ENCODE results near the gene CFAP70. TPM values are rescaled to one million over a fixed set of nuclear protein-coding genes. Genes with fewer than 3 reads are reported as not detected.
A peak's percentile ranks its signal among the peaks of the same experiment; 100 is the strongest.

Gene CFAP70
- total RNA-seq, 1 donor from 2014 or later = 0.43 TPM

DNA sequence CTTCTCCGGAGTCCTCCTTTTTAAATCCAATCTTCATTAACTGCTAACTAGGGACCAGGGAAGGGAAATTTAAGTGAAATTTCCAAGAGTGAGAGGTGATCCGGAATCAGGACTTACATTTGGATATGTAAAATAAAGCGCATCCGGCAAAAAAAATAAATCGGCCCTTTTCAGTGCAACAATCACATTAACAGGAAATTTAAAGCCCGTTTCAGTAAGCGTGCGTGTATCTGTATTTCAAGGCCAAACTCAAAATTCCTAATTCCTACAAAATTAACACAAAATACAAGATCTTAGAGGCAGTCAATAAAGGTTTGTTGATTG, 112.4 kb downstream of the CFAP70 start:
- Mint-ChIP-seq H3K4me1 (ENCODE audit: low read depth) (peaks cover 62% of the 10 kb centered on the region), H3K36me3 (ENCODE audit: low read depth) (peaks cover 88% of the 10 kb centered on the region), H3K9me3 (no peaks in the 10 kb centered on the region), H3K4me3 (ENCODE audit: low read depth) (peak overlapping the region; percentile 99), H3K27ac (peak overlapping the region; percentile 95), H3K27me3 (ENCODE audit: low read depth) (no peaks in the 10 kb centered on the region)
- intact Hi-C loops (cut with micrococcal nuclease) = loop anchor here (2.0 to 5.0 kb wide), 2 partner anchors 149 to 496 kb away; partner anchors contain the start of genes P4HA1 and SEC24C
- no peak for DNase-seq (ENCODE audit: low spot score)

DNA sequence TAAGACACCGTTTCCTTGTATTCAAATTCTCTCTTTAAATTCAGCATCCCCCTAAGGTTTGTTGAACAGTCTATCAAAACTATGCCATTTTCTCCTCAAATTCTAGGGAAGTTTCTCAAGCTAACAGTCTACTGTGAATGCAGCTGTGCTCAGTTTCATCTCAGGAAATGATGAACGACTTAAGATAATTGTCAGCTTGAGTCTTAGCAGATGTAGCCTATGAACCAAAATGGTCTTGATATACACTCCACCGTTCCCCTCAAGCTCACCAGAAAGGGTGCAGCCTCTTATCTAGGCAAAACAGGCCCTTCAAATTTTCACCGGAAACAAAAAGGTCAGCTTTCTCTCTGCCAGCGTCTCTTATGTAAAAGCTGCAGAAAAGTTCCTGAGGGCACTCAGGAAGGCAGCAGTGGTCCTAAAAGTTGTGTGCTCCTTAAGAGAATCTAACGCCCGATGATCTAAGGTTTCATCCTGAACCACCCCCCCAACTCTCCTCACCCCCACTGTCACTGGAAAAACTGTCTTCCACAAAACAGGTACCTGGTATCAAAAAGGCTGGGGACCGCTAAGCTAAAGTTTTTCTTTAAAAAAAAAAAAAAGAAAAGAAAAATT, 113.7 kb downstream of the CFAP70 start:
- Mint-ChIP-seq H3K4me1 (ENCODE audit: low read depth) (peaks cover 53% of the 10 kb centered on the region), H3K36me3 (ENCODE audit: low read depth) (peaks cover 86% of the 10 kb centered on the region), H3K27me3 (ENCODE audit: low read depth) (no peaks in the 10 kb centered on the region), H3K4me3 (ENCODE audit: low read depth) (peak overlapping the region; percentile 73), H3K27ac (peak overlapping the region; percentile 22), H3K9me3 (no peaks in the 10 kb centered on the region)
- no peak for DNase-seq (ENCODE audit: low spot score)
- intact Hi-C loops (cut with micrococcal nuclease) = loop anchor here (5.0 kb wide), 1 partner anchor 497 kb away; the partner anchor contains the start of gene SEC24C

DNA sequence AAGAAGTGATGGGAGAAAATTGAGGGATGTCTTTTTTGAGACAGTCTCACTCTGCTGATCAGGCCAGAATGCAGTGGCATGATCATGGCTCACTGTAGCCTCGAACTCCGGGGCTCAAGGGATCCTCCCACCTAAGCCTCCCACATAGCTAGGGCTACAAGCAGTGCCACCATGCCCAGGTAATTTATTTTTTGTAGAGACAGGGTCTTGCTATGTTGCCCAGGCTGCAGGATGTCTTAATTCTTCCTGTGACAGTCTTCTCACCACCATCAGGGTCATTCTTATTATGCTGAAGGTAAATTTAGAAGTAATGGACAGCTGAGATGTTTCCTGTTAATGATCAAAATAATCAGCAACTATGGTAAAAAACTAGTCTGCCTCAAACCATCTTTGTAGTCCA, 118.8 kb downstream of the CFAP70 start:
- Mint-ChIP-seq H3K4me3 (ENCODE audit: low read depth) (no peak overlapping the region), H3K27ac (no peak overlapping the region), H3K36me3 (ENCODE audit: low read depth) (peaks cover 67% of the 10 kb centered on the region), H3K27me3 (ENCODE audit: low read depth) (no peaks in the 10 kb centered on the region), H3K4me1 (ENCODE audit: low read depth) (peaks cover 24% of the 10 kb centered on the region), H3K9me3 (no peaks in the 10 kb centered on the region)
- DNase-seq (ENCODE audit: low spot score) = no peak
- intact Hi-C loops (cut with micrococcal nuclease) = no loop called here

DNA sequence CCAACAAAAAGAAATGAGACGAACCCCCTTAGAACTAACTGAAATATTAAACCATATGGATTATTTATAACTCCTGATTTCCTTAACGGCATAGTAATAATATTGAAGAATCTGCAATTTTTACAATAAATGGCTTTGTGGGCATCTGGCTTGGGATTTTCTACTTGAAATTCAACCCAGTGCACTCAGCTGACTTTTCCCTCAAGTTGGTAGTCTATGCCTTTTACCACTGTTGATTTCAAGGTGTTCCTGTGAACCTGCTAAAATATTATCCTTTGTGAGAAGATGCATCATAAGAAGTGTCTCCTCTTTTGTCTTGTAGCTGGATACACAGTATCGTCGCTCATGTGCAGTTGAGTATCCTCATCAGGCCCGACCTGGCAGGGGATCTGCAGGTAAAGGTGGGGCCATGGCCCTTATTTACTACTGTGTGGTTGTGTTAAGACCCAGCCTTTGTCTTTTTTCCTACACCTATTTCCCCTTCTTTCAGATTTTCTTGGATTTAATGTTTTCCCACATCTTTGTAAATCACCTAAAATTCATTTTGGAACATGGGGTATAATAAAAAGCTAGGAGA, 119.6 kb downstream of the CFAP70 start:
- H3K27ac Mint-ChIP-seq = no peak overlapping the region
- H3K4me3 Mint-ChIP-seq (ENCODE audit: low read depth) = no peak overlapping the region
- H3K9me3 Mint-ChIP-seq = no peaks in the 10 kb centered on the region
- H3K27me3 Mint-ChIP-seq (ENCODE audit: low read depth) = no peaks in the 10 kb centered on the region
- no peak for DNase-seq (ENCODE audit: low spot score)
- intact Hi-C loops (cut with micrococcal nuclease) = no loop called here
- H3K36me3 Mint-ChIP-seq (ENCODE audit: low read depth) = peaks cover 66% of the 10 kb centered on the region
- H3K4me1 Mint-ChIP-seq (ENCODE audit: low read depth) = peaks cover 17% of the 10 kb centered on the region

DNA sequence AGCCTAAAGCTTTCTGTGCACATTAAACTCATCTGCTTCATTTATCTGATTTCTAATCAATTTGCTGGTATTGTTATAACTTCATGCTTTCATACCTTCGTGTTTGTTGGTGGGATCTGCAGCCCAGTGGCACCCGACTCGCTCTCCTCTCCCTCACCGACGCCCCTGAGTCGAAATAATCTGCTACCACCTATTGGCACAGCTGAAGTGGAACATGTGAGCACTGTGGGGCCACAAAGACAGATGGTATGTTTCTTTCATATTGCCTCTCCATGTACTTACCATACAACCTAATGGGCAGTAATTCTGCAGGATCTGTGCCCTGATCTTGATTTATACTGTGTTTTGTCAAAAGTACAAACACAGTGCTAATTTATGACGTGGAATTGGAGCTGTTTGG, 124.0 kb downstream of the CFAP70 start:
- Mint-ChIP-seq H3K4me1 (ENCODE audit: low read depth) (no peaks in the 10 kb centered on the region), H3K9me3 (no peaks in the 10 kb centered on the region), H3K36me3 (ENCODE audit: low read depth) (peaks cover 57% of the 10 kb centered on the region), H3K27ac (no peak overlapping the region), H3K4me3 (ENCODE audit: low read depth) (no peak overlapping the region), H3K27me3 (ENCODE audit: low read depth) (no peaks in the 10 kb centered on the region)
- intact Hi-C loops (cut with micrococcal nuclease) = no loop called here
- no peak for DNase-seq (ENCODE audit: low spot score)

DNA sequence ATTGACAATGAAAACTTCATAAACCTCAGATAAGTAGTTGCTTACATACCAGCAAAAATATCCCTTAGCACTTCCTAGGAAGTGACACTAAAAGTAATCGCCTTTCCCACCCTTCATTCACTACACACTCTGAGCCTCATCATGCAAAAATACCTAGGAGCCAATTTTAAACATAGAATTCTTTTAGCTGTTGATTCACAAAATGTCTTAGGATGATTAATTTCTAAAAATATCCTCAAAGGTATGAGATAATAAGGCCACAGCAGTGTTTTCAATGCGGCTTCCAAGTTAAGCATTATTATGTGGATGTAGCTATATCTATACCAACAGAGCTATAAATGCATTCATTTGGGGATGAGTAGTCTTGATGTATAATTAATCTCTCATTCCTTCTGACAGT, 124.8 kb downstream of the CFAP70 start:
- H3K27ac Mint-ChIP-seq = no peak overlapping the region
- no peak overlapping the region for H3K4me3 Mint-ChIP-seq (ENCODE audit: low read depth)
- H3K4me1 Mint-ChIP-seq (ENCODE audit: low read depth) = no peaks in the 10 kb centered on the region
- intact Hi-C loops (cut with micrococcal nuclease) = no loop called here
- no peaks in the 10 kb centered on the region for H3K9me3 Mint-ChIP-seq
- H3K36me3 Mint-ChIP-seq (ENCODE audit: low read depth) = peaks cover 49% of the 10 kb centered on the region
- no peaks in the 10 kb centered on the region for H3K27me3 Mint-ChIP-seq (ENCODE audit: low read depth)
- no peak for DNase-seq (ENCODE audit: low spot score)

DNA sequence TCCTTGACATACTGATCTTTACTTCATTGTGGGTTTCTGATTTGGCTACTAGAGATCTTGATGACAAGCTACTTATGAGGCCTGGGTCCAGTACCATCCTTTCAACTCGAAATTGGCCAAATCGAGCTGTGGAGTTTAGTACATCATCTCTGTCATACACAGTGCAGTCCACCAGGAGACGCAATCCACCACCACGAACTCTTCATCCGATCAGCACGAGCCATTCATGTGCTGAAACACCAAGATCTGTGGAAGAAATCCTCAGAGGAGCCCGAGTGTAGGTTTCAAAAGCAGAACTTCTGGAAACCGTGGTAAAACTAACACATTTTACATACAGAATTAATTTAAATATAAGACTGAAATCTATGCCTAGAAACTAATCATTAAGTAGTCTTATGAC, 125.8 kb downstream of the CFAP70 start:
- intact Hi-C loops (cut with micrococcal nuclease) = no loop called here
- H3K36me3 Mint-ChIP-seq (ENCODE audit: low read depth) = peaks cover 45% of the 10 kb centered on the region
- no peaks in the 10 kb centered on the region for H3K4me1 Mint-ChIP-seq (ENCODE audit: low read depth)
- peak overlapping the region; percentile 35 for H3K27ac Mint-ChIP-seq
- H3K27me3 Mint-ChIP-seq (ENCODE audit: low read depth) = no peaks in the 10 kb centered on the region
- H3K4me3 Mint-ChIP-seq (ENCODE audit: low read depth) = no peak overlapping the region
- no peak for DNase-seq (ENCODE audit: low spot score)
- no peaks in the 10 kb centered on the region for H3K9me3 Mint-ChIP-seq

DNA sequence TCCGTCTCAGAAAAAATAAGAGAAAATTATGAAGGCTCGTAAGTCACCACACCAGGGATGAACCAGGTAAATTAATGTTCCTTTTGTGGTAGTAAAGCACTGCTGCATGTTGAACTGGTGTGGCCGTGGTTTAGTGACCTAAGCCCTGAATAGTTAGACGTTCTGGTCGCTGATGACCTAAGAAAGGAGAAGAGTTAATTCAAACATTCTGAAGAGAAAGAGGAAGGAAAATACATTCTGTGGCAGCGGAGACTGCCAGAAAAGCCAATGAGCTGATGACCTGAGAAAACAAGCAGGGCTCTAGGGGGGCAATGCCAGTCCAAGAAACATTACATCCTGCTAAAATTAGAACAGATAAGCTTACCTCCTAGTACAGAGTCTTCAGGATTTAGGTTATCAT, 129.1 kb downstream of the CFAP70 start:
- DNase-seq (ENCODE audit: low spot score) = no peak
- H3K27me3 Mint-ChIP-seq (ENCODE audit: low read depth) = no peaks in the 10 kb centered on the region
- no peaks in the 10 kb centered on the region for H3K9me3 Mint-ChIP-seq
- H3K36me3 Mint-ChIP-seq (ENCODE audit: low read depth) = peaks cover 30% of the 10 kb centered on the region
- no peak overlapping the region for H3K4me3 Mint-ChIP-seq (ENCODE audit: low read depth)
- no peaks in the 10 kb centered on the region for H3K4me1 Mint-ChIP-seq (ENCODE audit: low read depth)
- H3K27ac Mint-ChIP-seq = no peak overlapping the region
- intact Hi-C loops (cut with micrococcal nuclease) = no loop called here

DNA sequence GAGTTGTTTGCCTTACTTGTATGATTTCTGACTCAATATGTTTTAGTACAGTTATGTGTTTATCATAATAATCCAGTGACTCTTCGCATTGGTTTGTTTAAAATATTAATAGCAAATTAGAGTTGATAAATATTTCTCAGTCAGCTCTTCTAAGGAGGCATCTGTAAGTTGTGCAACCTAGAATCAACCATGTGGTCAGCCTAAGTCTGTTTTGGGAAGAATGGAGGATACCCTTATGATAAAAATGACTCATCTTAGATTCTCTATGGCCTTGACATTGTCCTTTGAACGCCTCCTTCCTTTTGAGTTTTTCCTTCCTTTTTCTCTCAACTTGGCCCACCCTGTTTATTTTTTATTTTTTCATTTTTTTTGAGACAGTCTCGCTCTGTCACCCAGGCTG, 130.4 kb downstream of the CFAP70 start:
- no peaks in the 10 kb centered on the region for H3K9me3 Mint-ChIP-seq
- peaks cover 2% of the 10 kb centered on the region for H3K4me1 Mint-ChIP-seq (ENCODE audit: low read depth)
- H3K36me3 Mint-ChIP-seq (ENCODE audit: low read depth) = peaks cover 21% of the 10 kb centered on the region
- intact Hi-C loops (cut with micrococcal nuclease) = no loop called here
- no peak for DNase-seq (ENCODE audit: low spot score)
- no peak overlapping the region for H3K27ac Mint-ChIP-seq
- H3K27me3 Mint-ChIP-seq (ENCODE audit: low read depth) = no peaks in the 10 kb centered on the region
- no peak overlapping the region for H3K4me3 Mint-ChIP-seq (ENCODE audit: low read depth)

DNA sequence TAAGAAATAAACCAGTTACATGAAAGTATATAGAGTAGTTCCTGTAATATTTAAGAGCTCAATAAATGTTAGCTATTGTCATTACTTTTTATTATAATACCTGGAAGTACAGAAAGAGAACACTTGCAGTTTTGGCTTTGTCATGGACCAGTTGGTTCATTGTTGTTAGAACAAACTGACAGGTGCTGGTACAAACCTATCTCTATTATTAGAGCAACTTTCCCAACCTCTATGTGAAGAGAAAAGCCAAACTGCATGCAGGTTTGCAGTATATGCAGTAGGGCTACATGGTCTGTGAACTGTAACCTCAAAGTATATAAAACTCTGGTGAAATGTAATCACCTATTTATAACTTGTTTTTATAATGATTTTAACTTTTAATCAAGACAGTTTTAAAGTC, 132.0 kb downstream of the CFAP70 start:
- no peak overlapping the region for H3K4me3 Mint-ChIP-seq (ENCODE audit: low read depth)
- intact Hi-C loops (cut with micrococcal nuclease) = no loop called here
- H3K4me1 Mint-ChIP-seq (ENCODE audit: low read depth) = peaks cover 2% of the 10 kb centered on the region
- peaks cover 19% of the 10 kb centered on the region for H3K36me3 Mint-ChIP-seq (ENCODE audit: low read depth)
- no peak for DNase-seq (ENCODE audit: low spot score)
- no peaks in the 10 kb centered on the region for H3K27me3 Mint-ChIP-seq (ENCODE audit: low read depth)
- no peaks in the 10 kb centered on the region for H3K9me3 Mint-ChIP-seq
- no peak overlapping the region for H3K27ac Mint-ChIP-seq

DNA sequence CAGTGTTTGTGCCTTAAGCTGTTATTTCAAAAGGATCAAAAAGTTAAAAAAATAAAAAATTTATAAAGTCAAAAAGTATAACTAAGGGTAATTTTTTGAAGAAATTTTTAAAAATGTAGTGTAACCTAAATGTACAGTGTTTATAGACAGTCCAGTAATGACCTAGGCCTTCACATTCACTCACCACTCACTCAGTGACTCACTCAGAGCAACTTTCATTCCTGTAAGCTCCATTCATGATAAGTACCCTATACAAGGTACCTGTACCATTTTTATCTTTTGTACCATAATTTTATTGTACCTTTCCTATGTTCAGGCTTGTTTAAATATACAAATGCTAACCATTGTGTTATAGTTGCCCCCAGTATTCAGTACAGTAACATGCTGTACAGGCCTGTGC, 133.1 kb downstream of the CFAP70 start:
- Mint-ChIP-seq H3K27me3 (ENCODE audit: low read depth) (no peaks in the 10 kb centered on the region), H3K4me1 (ENCODE audit: low read depth) (peaks cover 2% of the 10 kb centered on the region), H3K27ac (no peak overlapping the region), H3K36me3 (ENCODE audit: low read depth) (peaks cover 10% of the 10 kb centered on the region), H3K9me3 (no peaks in the 10 kb centered on the region), H3K4me3 (ENCODE audit: low read depth) (no peak overlapping the region)
- no peak for DNase-seq (ENCODE audit: low spot score)
- intact Hi-C loops (cut with micrococcal nuclease) = no loop called here

DNA sequence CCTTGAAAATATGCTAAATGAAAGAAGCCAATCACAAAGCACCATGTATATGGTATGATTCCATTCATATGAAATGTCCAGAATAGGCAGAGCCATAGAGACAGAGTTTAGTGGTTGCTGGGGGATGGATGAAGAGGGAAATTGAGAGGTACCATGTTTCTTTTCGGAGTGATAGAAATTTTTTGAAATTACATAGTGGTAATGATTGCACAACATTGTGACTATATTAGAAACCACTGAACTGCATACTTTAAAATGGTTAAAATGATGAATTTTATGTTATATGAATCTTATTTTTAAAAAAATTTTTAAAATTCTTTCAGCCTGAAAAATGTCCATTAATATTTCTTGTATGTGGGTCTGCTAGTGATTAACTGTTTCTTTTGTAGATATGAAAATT, 137.7 kb downstream of the CFAP70 start:
- intact Hi-C loops (cut with micrococcal nuclease) = no loop called here
- H3K4me1 Mint-ChIP-seq (ENCODE audit: low read depth) = peaks cover 15% of the 10 kb centered on the region
- H3K27ac Mint-ChIP-seq = no peak overlapping the region
- DNase-seq (ENCODE audit: low spot score) = no peak
- peaks cover 30% of the 10 kb centered on the region for H3K36me3 Mint-ChIP-seq (ENCODE audit: low read depth)
- no peak overlapping the region for H3K4me3 Mint-ChIP-seq (ENCODE audit: low read depth)
- H3K9me3 Mint-ChIP-seq = no peaks in the 10 kb centered on the region
- H3K27me3 Mint-ChIP-seq (ENCODE audit: low read depth) = no peaks in the 10 kb centered on the region

DNA sequence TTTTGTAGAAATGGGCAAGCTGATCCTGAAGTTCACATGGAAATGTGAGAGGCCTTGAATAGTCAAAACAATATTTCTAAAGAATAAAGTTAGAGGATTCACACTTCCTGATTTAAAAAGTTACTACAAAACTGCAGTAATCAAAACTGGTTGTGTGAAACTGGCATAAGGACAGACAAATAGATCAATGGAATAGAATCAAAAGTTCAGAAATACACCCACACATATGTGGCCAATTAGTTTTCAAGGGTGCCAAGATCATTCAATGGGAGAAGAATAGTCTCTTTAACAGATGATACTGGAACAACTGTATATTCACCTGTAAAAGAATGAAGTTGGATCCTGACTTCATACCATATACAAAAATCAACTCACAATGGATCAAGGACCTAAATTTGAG, 139.3 kb downstream of the CFAP70 start:
- no peaks in the 10 kb centered on the region for H3K9me3 Mint-ChIP-seq
- no peak overlapping the region for H3K27ac Mint-ChIP-seq
- peaks cover 36% of the 10 kb centered on the region for H3K36me3 Mint-ChIP-seq (ENCODE audit: low read depth)
- intact Hi-C loops (cut with micrococcal nuclease) = no loop called here
- no peaks in the 10 kb centered on the region for H3K27me3 Mint-ChIP-seq (ENCODE audit: low read depth)
- H3K4me3 Mint-ChIP-seq (ENCODE audit: low read depth) = no peak overlapping the region
- H3K4me1 Mint-ChIP-seq (ENCODE audit: low read depth) = peaks cover 15% of the 10 kb centered on the region
- DNase-seq (ENCODE audit: low spot score) = no peak

Data from activated T-helper 2 cell treated with anti-CD3 and anti-CD28 coated beads, Interferon-gamma antibody, Interleukin-2, Interleukin-4, amounts not matched to agents 10 μg/mL and 5 μg/mL and 100 μg/mL, durations not matched to agents 14 hours and 24 hours and 36 hours (primary cell).